Vagina (tissue), 2 donors: ENCODE results near the gene PHF20.

ENCODE experiments used
- POLR2A ChIP-seq, 2 donors: fragments of 450-650 bp; IDR thresholded peaks; one replicate each; pipeline ENCODE4 v1.6.1; 2017; ENCODE audit warnings: antibody characterized with exemption in 2 of 2, mild to moderate bottlenecking in 2 of 2, moderate library complexity in 2 of 2
- TF ChIP-seq, protein P1 (sequence below), 3 experiments: fragments of 450-650 bp in 2 of 3; fragments of 200-600 bp in 1 of 3; sonication (generic) in 1 of 3; IDR thresholded peaks; one replicate each; pipeline ENCODE4 v1.5.1; 2017 to 2019; ENCODE audit warnings: antibody characterized with exemption in 3 of 3, mild to moderate bottlenecking in 2 of 3, moderate library complexity in 2 of 3

DNA sequence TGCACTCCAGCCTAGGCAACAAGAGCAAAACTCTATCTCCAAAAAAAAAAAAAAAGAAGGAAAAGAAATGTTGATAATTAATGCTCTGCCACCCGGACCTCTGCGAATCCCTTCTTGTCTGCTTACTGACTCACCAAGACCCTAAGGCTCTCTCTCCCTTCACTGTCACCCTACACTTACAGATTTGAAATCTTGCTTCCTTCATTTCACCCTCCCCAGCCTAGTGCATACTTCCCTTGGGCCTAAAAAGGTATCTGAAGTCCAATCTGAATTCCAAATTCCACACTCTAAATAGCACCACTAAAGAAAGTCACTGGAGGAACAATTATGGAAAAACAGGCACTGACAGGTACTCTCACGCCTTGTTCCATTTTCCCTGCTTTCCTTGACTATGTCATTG, 9.4 kb upstream of the PHF20 start:
- TF ChIP-seq, protein P1, sequence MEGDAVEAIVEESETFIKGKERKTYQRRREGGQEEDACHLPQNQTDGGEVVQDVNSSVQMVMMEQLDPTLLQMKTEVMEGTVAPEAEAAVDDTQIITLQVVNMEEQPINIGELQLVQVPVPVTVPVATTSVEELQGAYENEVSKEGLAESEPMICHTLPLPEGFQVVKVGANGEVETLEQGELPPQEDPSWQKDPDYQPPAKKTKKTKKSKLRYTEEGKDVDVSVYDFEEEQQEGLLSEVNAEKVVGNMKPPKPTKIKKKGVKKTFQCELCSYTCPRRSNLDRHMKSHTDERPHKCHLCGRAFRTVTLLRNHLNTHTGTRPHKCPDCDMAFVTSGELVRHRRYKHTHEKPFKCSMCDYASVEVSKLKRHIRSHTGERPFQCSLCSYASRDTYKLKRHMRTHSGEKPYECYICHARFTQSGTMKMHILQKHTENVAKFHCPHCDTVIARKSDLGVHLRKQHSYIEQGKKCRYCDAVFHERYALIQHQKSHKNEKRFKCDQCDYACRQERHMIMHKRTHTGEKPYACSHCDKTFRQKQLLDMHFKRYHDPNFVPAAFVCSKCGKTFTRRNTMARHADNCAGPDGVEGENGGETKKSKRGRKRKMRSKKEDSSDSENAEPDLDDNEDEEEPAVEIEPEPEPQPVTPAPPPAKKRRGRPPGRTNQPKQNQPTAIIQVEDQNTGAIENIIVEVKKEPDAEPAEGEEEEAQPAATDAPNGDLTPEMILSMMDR (IDR thresholded peaks at IDR 0.05) = no peak
- no peak for TF ChIP-seq POLR2A (IDR thresholded peaks at IDR 0.05)
